Stomach (tissue), 9 donors: ENCODE measurements around the gene STAT1. TPM values are rescaled to one million over a fixed set of nuclear protein-coding genes. Genes with fewer than 3 reads are reported as not detected.

ENCODE experiments used
- DNase-seq, 2 donors: peaks; one replicate each; pipeline versions ENCODE4 v3.0.0 to v3.0.0-alpha.2; 2013 to 2019
- H3K27ac ChIP-seq, 5 donors: fragments of 200-600 bp in 4 of 5; sonication (generic) in 4 of 5; one replicate each; pipeline ENCODE4 v1.5.1; 2013 to 2019; ENCODE audit warnings: mild to moderate bottlenecking in 1 of 5, moderate library complexity in 1 of 5
- H3K27me3 ChIP-seq, 3 donors: fragments of 200-600 bp; sonication (generic); one replicate each; pipeline ENCODE4 v1.5.1; 2017 to 2019; ENCODE audit warnings: mixed run types in 1 of 3
- H3K36me3 ChIP-seq, 4 donors: fragments of 200-600 bp; sonication (generic); 1 replicate in 3 of 4; 2 replicates in 1 of 4; pipeline ENCODE4 v1.5.1; 2016 to 2019
- H3K4me1 ChIP-seq, 4 donors: fragments of 200-600 bp; sonication (generic); one replicate each; pipeline ENCODE4 v1.5.1; 2016 to 2019
- H3K4me3 ChIP-seq, 4 donors: fragments of 200-600 bp; sonication (generic) in 3 of 4; one replicate each; pipeline ENCODE4 v1.5.1; 2016 to 2019; ENCODE audit warnings: mild to moderate bottlenecking in 1 of 4
- H3K9me3 ChIP-seq, 4 donors: fragments of 200-600 bp; sonication (generic); one replicate each; pipeline ENCODE4 v1.5.1; 2016 to 2019
- CTCF ChIP-seq, 7 experiments: fragments of 450-650 bp in 4 of 7; fragments of 200-600 bp in 3 of 7; sonication (generic) in 3 of 7; IDR thresholded peaks; one replicate each; pipeline ENCODE4 v1.5.1; 2016 to 2019; ENCODE audit warnings: antibody characterized with exemption in 7 of 7, control low read depth in 2 of 7, mild to moderate bottlenecking in 1 of 7
- EP300 ChIP-seq: sonication (generic); formaldehyde crosslinking; IDR thresholded peaks from one replicate; pipeline ENCODE4 v1.6.1; 2017; ENCODE audit warnings: antibody characterized with exemption
- POLR2A ChIP-seq, 4 donors: fragments of 450-650 bp; IDR thresholded peaks; one replicate each; pipeline ENCODE4 v1.6.1; 2016; ENCODE audit warnings: antibody characterized with exemption in 4 of 4, control low read depth in 2 of 4, mild to moderate bottlenecking in 1 of 4, moderate library complexity in 1 of 4
- POLR2AphosphoS5 ChIP-seq, 3 donors: sonication (generic); formaldehyde crosslinking; IDR thresholded peaks; one replicate each; pipeline ENCODE4 v1.6.1; 2016; ENCODE audit warnings: antibody characterized with exemption in 3 of 3
- WGBS, 5 donors: extraction: QIAGEN DNeasy Blood & Tissue Kit in 3 of 5; methylation state at CpG; one replicate each; pipeline versions ENCODE4 v1.1.5 to v1.1.7; 2013 to 2018; 5-methylcytosine and 5-hydroxymethylcytosine counted together
- intact Hi-C: fragments of 100-400 bp; cut with DNase I; formaldehyde crosslinking; loops from one replicate; pipeline ENCODE4 v1.15.1; 2023; ENCODE audit warnings: low total_unique reads
- polyA plus RNA-seq, 3 donors: library from polyadenylated mRNA; stranded (reverse); fragments of 200-250 nt; gene quantifications; one replicate each; pipeline ENCODE4 v1.2.3, GENCODE V29; 2013
- total RNA-seq, 5 donors: library from RNA; depleted of rRNA; stranded (reverse); fragments of >200 nt; gene quantifications; one replicate each; pipeline versions ENCODE4 v1.1.0 to v1.2.3, GENCODE V29; 2014 to 2016
- donor health status: healthy with polysubstance abuse.
- donor health status: Bipolar disorder and iron deficiency.
- donor health status: healthy.

Gene STAT1
- total and polyA plus RNA-seq, 8 donors = 23.2 to 289 (median 61.7) TPM

DNA sequence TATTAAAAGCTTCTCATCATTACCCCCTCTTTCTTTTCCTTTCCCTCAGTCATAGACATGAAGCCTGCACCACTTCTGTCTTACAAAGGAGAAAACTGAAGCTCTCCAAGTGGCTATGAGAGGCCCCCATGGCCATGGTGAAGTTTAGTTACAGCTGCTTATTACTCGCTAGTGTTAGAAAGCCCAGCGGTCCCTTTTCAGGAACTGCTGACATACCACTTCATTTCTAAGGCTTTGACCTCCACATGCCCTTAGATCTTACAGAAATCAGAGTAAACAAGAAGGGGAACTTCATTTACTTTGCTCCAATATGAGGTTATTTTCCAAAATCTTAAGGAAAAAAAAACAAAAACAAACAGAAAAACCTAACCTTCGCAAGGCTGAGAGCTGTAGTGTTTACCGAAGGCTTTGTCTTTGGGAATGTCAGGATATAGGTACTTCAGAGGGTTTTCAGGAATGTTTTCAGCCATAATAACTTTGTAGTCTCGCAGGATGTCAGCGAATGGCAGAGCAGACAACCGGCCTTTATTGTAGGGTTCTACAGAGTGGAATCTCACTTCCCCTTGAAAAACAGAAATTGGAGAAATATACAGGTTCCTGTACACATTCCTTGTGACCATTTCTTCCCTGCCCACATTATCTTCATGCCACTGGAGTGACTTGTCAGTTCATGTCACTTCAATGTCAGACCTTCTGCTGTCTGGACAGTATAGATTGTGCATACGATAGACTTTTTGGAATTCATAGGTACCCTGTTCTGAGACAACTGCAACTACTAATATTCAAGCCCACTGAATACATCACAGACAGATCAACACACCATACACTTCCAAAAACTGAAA lies 18.8 kb upstream of the STAT1 start:
- DNase-seq = no peak
- no peaks in the 10 kb centered on the region for H3K27me3 ChIP-seq
- H3K36me3 ChIP-seq = no peaks in the 10 kb centered on the region
- TF ChIP-seq CTCF (IDR thresholded peaks at IDR 0.05) = no peak
- H3K27ac ChIP-seq = no peak overlapping the region
- H3K9me3 ChIP-seq = no peaks in the 10 kb centered on the region
- H3K4me3 ChIP-seq = no peak overlapping the region
- H3K4me1 ChIP-seq = peaks cover 7 to 25% (median 12%) of the 10 kb centered on the region in 4 donors
- WGBS, 5 donors = 65 to 74% (median 70%) methylated on average over 8 of the region's 8 CpGs
- intact Hi-C loops = no loop called here

DNA sequence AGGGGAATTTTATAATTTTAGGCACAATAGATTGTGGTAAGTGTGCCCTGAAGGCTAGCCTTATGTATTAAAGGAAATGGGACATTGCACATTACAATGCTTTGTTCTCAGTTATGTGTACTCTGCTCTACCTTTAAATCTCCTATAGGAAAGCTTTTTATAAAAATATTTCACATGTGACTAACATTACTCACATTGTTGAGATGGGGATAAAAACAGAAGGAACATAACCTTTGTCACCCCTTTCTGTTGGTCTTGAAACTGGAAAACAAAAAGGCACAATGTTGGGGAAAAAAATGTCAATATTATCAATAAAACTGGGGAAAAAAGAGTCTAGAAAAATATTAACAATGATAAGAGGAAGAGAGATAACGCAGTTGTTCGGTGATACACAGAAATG lies 17.3 kb upstream of the STAT1 start:
- intact Hi-C loops = no loop called here
- Histone ChIP-seq H3K36me3 (no peaks in the 10 kb centered on the region), H3K9me3 (no peaks in the 10 kb centered on the region), H3K27me3 (no peaks in the 10 kb centered on the region), H3K4me3 (no peak overlapping the region), H3K27ac (no peak overlapping the region), H3K4me1 (peaks cover 7 to 25% (median 12%) of the 10 kb centered on the region in 4 donors)
- WGBS, 5 donors = 39 to 63% (median 55%) methylated on average over 2 of the region's 2 CpGs
- TF ChIP-seq POLR2A (IDR thresholded peaks at IDR 0.05) (no peak), CTCF (IDR thresholded peaks at IDR 0.05) (no peak), POLR2AphosphoS5 (IDR thresholded peaks at IDR 0.05) (no peak), EP300 (no peak)
- no peak for DNase-seq

- peak in 1 of 2 donors; percentile 76 for DNase-seq
- Histone ChIP-seq H3K9me3 (no peaks in the 10 kb centered on the region), H3K36me3 (no peaks in the 10 kb centered on the region), H3K4me3 (peak overlapping the region in 1 of 4 donors; percentile 23), H3K27ac (no peak overlapping the region), H3K4me1 (peaks cover 7 to 25% (median 12%) of the 10 kb centered on the region in 4 donors), H3K27me3 (no peaks in the 10 kb centered on the region)
- peak in 5 of 7 experiments; percentile 42 to 64 (median 51) for TF ChIP-seq CTCF (IDR thresholded peaks at IDR 0.05)
- no peak for TF ChIP-seq EP300
- 18 to 24% (median 20%) methylated on average over 8 of the region's 8 CpGs for WGBS, 5 donors
- intact Hi-C loops = no loop called here
Measured at GRCh38 chr2:191030521-191031154, 16.7 kb upstream of the STAT1 start.

DNA sequence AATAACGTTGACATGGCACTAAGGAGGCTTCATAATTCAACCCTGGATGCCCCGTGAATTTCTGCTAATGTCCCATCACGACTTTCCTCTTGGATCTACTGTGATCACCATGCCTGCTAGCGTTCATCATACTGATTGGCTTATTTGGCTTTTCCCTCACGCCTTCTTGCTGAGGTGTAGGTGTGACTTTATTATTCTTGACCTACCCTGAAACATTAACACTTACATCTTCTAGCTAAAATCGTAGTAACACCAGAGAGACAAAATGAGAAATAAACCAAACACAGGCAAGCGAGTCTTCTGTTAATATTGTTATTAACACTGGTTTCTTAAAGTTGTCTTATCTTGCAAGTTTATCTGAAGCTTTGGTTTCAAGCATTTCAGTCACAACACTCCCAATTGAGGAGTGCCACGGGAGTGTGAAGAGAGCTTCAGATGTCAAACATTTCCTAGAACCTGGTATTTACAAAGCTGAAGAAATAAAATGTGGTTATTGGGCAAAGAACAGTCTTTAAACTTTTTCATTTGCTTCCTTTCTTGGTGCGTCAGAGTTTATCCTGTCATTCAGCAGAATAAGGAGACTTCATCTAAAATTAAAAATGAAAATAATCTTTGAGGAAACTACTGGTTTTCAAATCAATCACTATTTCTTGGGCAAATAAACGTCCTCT lies 15.4 kb upstream of the STAT1 start:
- WGBS, 5 donors = 72 to 79% (median 75%) methylated on average over 10 of the region's 10 CpGs
- peak overlapping the region in 1 of 5 donors; percentile 33 for H3K27ac ChIP-seq

More for the DNA sequence above, 15.4 kb upstream of the STAT1 start:
- intact Hi-C loops = no loop called here
- Histone ChIP-seq H3K36me3 (no peaks in the 10 kb centered on the region), H3K27me3 (no peaks in the 10 kb centered on the region), H3K9me3 (no peaks in the 10 kb centered on the region), H3K4me1 (peaks cover 7 to 25% (median 12%) of the 10 kb centered on the region in 4 donors), H3K4me3 (no peak overlapping the region)
- no peak for DNase-seq
- TF ChIP-seq POLR2A (IDR thresholded peaks at IDR 0.05) (no peak), POLR2AphosphoS5 (IDR thresholded peaks at IDR 0.05) (no peak)
